Smooth muscle cell (in vitro differentiated cells): Measurements from ENCODE around the gene CBARP. TPM values are rescaled to one million over a fixed set of nuclear protein-coding genes. Genes with fewer than 3 reads are reported as not detected.
"Not testable (repeated sequence)": the region's sequence is repeated elsewhere in the genome, so short reads cannot be mapped to it uniquely, and the experiment has no call there.

ENCODE experiments used
- DNase-seq: peaks from one replicate; lab custom pipeline; 2025; ENCODE audit not compliant: unreplicated experiment; lab: John Stamatoyannopoulos, UW
- H2AFZ ChIP-seq: fragments of 200-600 bp; sonication (generic); 2 replicates; pipeline ENCODE4 v1.6.0; 2016; ENCODE audit warnings: antibody characterized with exemption, low read depth, mild to moderate bottlenecking
- H3F3A ChIP-seq: fragments of 200-600 bp; sonication (generic); 2 replicates; pipeline ENCODE4 v1.6.0; 2017; ENCODE audit warnings: antibody characterized with exemption, low read depth
- H3K27ac ChIP-seq: fragments of 200-600 bp; sonication (generic); 2 replicates; pipeline ENCODE4 v1.5.1; 2016; ENCODE audit warnings: low read depth, mild to moderate bottlenecking
- H3K27me3 ChIP-seq: fragments of 200-600 bp; sonication (generic); 2 replicates; pipeline ENCODE4 v1.6.1; 2016; ENCODE audit warnings: low read depth, mild to moderate bottlenecking
- H3K36me3 ChIP-seq: fragments of 200-600 bp; sonication (generic); 2 replicates; pipeline ENCODE4 v1.5.1; 2016; ENCODE audit warnings: low read depth
- H3K4me1 ChIP-seq: fragments of 200-600 bp; sonication (generic); 2 replicates; pipeline ENCODE4 v1.5.1; 2016; ENCODE audit warnings: low read depth
- H3K4me2 ChIP-seq: fragments of 200-600 bp; sonication (generic); 2 replicates; pipeline ENCODE4 v1.6.0; 2016; ENCODE audit warnings: mild to moderate bottlenecking
- H3K4me3 ChIP-seq: fragments of 200-600 bp; sonication (generic); 2 replicates; pipeline ENCODE4 v1.5.1; 2016; ENCODE audit warnings: mild to moderate bottlenecking
- H3K79me2 ChIP-seq: fragments of 200-600 bp; sonication (generic); 2 replicates; pipeline ENCODE4 v1.6.0; 2016; ENCODE audit warnings: low read depth, mild to moderate bottlenecking
- H3K9ac ChIP-seq: fragments of 200-600 bp; sonication (generic); 2 replicates; pipeline ENCODE4 v1.6.0; 2016; ENCODE audit warnings: low read depth
- H3K9me3 ChIP-seq: fragments of 200-600 bp; sonication (generic); replicated peaks from 2 replicates; pipeline ENCODE4 v1.5.1; 2016; ENCODE audit warnings: low read depth
- H4K20me1 ChIP-seq: fragments of 200-600 bp; sonication (generic); 2 replicates; pipeline ENCODE4 v1.6.0; 2016; ENCODE audit warnings: low read depth
- CTCF ChIP-seq: fragments of 200-600 bp; sonication (generic); IDR thresholded peaks from 2 replicates; pipeline ENCODE4 v1.5.1; 2017; ENCODE audit warnings: borderline replicate concordance, mild to moderate bottlenecking, antibody characterized with exemption; ENCODE audit not compliant: insufficient read depth, poor library complexity, severe bottlenecking
- WGBS: methylation state at CpG from one replicate; pipeline ENCODE4 v1.1.7; 2016; ENCODE audit warnings: low lambda C conversion rate; 5-methylcytosine and 5-hydroxymethylcytosine counted together
- polyA plus RNA-seq: library from polyadenylated mRNA; unstranded; fragments of >200 nt; fragmentation: Nextera tagmentation; extraction: Ambion mirVana; gene quantifications from 2 replicates; pipeline ENCODE4 v1.2.1, GENCODE V29; 2016
- total RNA-seq: library from RNA; depleted of rRNA; stranded (reverse); fragments of >200 nt; gene quantifications from 2 replicates; pipeline ENCODE4 v1.2.3, GENCODE V29; 2014

CBARP gene
- total and polyA plus RNA-seq, 2 experiments from 2014 or later: 2.7 to 10.5 TPM

DNA sequence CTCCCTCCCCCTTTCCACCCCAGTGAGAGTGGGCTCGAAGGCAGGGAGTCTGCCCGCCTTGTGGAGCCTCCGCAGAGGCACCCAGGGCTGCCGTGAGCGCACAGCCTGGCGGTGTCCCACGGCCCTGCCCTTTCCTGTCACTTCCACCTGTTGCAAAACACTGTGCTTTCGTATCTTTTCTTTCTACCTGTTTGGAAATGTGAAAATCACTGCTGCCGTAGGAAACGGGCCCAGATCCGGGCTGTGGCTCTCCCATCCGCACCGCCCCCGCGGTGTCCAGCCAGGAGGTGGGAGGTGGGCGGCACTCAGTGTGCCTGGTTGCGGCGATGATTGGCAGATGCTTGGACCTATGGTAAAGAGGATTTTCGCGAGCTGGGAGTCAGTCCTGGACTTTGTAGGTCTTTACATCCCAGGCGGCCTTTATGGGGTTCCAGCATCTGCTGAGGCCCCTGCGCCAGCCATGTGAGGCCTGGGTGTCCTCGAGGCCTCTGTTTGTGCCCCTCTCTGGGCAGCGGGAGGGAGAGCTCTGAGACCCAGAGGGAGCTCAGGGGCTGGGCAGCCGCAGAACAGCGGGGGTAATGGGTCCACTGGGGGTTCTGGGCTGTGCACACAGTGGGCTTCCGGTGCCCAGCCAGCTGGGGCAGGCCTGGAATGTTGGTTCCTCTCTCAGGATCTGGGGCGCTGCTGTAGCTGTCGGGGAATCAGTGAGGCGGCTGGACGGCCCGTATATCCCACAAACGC lies 26.1 kb downstream of the CBARP start:
- peaks cover 98% of the 10 kb centered on the region for H3K79me2 ChIP-seq

GRCh38 chr19:1210227-1210538 lies 27.6 kb downstream of the CBARP start:
- TF ChIP-seq CTCF: no peak
- peaks cover 39% of the 10 kb centered on the region for H4K20me1 ChIP-seq
- peak overlapping the region; percentile 43 for H3K9ac ChIP-seq
- no peak overlapping the region for H3K4me3 ChIP-seq
- peak overlapping the region; percentile 71 for H3K4me2 ChIP-seq
- no peaks in the 10 kb centered on the region for H3K36me3 ChIP-seq
- WGBS: 35% methylated on average over 13 of the region's 13 CpGs
- H3K27me3 ChIP-seq: no peaks in the 10 kb centered on the region
- H2AFZ ChIP-seq: no peak overlapping the region
- H3K4me1 ChIP-seq: peaks cover 37% of the 10 kb centered on the region
- peaks cover 18% of the 10 kb centered on the region for H3F3A ChIP-seq
- no peak for DNase-seq
- H3K9me3 ChIP-seq: no peaks in the 10 kb centered on the region
- peak overlapping the region; percentile 87 for H3K27ac ChIP-seq
- H3K79me2 ChIP-seq: peaks cover 89% of the 10 kb centered on the region

More for the DNA sequence above, 26.1 kb downstream of the CBARP start:
- no peaks in the 10 kb centered on the region for H3K36me3 ChIP-seq
- peaks cover 18% of the 10 kb centered on the region for H3F3A ChIP-seq
- H3K4me2 ChIP-seq: no peak overlapping the region
- no peaks in the 10 kb centered on the region for H3K27me3 ChIP-seq
- H3K27ac ChIP-seq: peak overlapping the region; percentile 4
- DNase-seq: no peak
- TF ChIP-seq CTCF: no peak
- peaks cover 45% of the 10 kb centered on the region for H4K20me1 ChIP-seq
- no peak overlapping the region for H2AFZ ChIP-seq
- no peaks in the 10 kb centered on the region for H3K9me3 ChIP-seq
- peaks cover 37% of the 10 kb centered on the region for H3K4me1 ChIP-seq
- WGBS: 91% methylated on average over 33 of the region's 33 CpGs
- no peak overlapping the region for H3K9ac ChIP-seq
- H3K4me3 ChIP-seq: no peak overlapping the region

DNA sequence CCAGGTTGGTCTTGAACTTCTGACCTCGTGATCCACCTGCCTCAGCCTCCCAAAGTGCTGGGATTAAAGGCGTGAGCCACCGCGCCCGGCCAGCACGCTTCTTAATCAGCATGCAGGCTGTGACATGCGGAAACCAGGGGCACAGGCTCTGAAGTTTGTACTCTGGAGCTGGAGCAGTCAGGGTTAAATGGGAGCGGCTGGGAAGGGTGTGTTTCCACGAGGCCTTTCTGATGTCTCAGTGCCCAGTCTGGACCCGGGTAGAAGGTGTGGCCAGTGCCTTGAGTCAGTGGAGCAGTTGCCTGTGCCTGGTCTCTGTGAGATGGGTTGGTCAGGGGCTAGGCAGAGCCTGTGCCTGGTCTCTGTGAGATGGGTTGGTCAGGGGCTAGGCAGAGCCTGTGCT lies 29.0 kb downstream of the CBARP start:
- DNase-seq: not testable (repeated sequence)

DNA sequence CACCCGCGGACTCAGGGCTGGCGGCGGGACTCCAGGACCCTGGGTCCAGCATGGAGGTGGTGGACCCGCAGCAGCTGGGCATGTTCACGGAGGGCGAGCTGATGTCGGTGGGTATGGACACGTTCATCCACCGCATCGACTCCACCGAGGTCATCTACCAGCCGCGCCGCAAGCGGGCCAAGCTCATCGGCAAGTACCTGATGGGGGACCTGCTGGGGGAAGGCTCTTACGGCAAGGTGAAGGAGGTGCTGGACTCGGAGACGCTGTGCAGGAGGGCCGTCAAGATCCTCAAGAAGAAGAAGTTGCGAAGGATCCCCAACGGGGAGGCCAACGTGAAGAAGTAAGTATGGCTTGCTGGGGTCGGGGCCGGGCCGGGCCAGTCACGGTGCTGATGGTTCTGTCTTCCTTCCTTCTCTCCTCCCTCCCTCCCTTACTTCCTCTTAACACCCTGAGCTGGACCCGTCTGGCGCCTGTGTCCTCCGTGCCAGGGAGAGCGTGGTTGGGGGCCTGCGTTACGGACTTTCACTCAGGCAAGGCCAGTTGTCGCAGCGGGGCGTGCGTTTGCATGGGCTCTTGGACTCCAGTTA lies 30.8 kb downstream of the CBARP start:
- Histone ChIP-seq H3K27ac (peak overlapping the region; percentile 46), H3K79me2 (peaks cover 59% of the 10 kb centered on the region), H3K4me2 (peak overlapping the region; percentile 99), H3K36me3 (no peaks in the 10 kb centered on the region), H3K9ac (peak overlapping the region; percentile 77), H3K4me1 (peaks cover 24% of the 10 kb centered on the region), H3F3A (peaks cover 25% of the 10 kb centered on the region), H3K27me3 (no peaks in the 10 kb centered on the region), H3K9me3 (no peaks in the 10 kb centered on the region), H4K20me1 (peaks cover 29% of the 10 kb centered on the region), H3K4me3 (peak overlapping the region; percentile 88), H2AFZ (no peak overlapping the region)
- no peak for TF ChIP-seq CTCF
- 5% methylated on average over 38 of the region's 38 CpGs for WGBS
- no peak for DNase-seq

More for the DNA sequence above, 29.0 kb downstream of the CBARP start:
- H3K36me3 ChIP-seq, H3K4me3 ChIP-seq, H3K27ac ChIP-seq, H3K27me3 ChIP-seq, H3K9me3 ChIP-seq, H2AFZ ChIP-seq, H3K9ac ChIP-seq: not testable (repeated sequence)
- Histone ChIP-seq H3K79me2 (peaks cover 75% of the 10 kb centered on the region), H3K4me1 (peaks cover 29% of the 10 kb centered on the region), H3F3A (peaks cover 25% of the 10 kb centered on the region), H3K4me2 (peak overlapping the region; percentile 36), H4K20me1 (peaks cover 29% of the 10 kb centered on the region)
- 80% methylated on average over 10 of the region's 10 CpGs for WGBS
